Measurements from ENCODE around the gene DENND6A.
"Not testable (repeated sequence)": the region's sequence is repeated elsewhere in the genome, so short reads cannot be mapped to it uniquely, and the experiment has no call there.

DENND6A gene

DNA sequence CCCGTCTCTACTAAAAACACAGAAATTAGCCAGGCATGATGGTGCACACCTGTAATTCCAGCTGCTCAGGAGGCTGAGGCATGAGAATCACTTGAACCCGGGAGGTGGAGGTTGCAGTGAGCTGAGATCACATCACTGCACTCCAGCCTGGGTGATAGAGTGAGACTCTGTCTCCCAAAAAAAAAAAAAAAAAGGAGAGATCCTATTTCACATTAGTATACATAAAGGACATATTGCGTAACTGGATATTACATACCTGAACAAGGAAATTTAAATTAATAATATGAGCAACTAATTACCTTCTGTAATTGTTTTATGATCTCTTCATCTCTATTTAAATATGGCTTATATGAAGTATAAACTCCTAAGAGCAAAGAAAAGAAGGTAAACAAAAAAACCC is 58.6 kb downstream of the DENND6A start:
- ATAC-seq, result not testable (repeated sequence)

DNA sequence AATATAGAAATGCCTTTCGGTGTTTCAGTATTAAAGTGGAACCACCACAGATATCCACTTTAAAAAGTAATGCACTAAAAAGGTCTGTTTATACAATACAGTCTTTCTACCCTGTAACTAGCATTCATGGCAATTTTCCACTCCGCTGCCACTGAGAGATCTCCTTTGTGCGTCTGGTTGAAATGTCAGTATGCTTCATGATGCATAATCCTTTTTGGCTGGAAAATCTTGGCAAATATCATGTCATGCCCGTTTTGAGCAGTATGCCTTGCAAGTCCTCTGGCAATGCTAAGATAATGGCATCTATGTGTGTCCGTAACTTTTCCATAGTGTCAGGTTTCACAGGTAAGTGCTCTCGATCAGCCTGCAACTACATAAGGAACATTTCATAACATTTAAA is 64.9 kb downstream of the DENND6A start:
- no peak for ATAC-seq

DNA sequence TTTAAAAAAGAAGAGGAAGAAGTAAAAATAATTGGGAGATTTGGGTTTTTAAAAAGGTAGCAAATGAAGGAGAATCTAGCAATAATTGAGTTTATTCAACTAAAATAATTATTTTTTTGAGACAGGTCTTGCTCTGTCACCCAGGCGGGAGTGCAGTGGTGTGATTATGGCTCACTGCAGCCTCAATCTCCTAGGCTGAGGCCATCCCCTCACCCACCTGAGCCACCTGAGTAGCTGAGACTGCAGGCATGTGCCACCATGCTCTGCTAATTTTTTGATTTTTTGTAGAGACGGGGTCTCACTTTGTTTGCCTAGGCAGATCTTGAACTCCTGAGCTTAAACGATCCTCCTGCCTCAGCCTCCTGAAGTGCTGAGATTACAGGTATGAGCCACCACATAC is 68.1 kb downstream of the DENND6A start:
- no peak for ATAC-seq

DNA sequence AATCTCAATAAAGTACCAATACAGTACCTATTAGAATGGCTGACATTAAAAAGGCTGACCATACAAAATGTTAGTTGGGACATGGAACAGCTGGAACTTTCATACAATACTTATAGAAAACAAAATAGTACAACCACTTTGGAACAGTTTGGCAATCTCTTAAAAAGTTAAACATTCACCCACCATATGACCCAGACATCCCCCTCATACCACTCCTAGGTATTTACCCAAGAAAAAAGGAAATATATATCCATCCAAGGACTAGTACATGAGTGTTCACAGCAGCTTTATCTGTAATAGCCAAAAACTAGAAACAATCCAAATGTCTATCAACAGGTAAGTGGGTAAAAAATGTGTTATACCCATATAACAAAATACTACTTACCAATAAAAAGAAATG is 70.5 kb downstream of the DENND6A start:
- ATAC-seq, result no peak

DNA sequence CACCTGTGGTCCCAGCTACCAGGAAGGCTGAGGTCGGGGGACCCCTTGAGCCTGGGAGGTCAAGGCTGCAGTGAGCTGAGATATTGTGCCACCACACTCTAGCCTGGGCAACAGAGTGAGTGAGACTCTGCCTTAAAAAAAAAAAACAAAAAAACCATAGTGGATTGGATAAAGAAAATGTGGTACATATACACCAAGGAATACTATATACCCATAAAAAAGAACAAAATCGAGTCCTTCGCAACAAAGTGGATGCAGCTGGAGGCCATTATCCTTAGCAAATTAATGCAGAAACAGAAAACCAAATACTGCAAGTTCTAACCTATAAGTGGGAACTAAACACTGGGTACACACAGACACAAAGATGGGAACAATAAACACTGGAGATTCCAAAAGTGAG is 75.1 kb downstream of the DENND6A start:
- no peak for ATAC-seq

DNA sequence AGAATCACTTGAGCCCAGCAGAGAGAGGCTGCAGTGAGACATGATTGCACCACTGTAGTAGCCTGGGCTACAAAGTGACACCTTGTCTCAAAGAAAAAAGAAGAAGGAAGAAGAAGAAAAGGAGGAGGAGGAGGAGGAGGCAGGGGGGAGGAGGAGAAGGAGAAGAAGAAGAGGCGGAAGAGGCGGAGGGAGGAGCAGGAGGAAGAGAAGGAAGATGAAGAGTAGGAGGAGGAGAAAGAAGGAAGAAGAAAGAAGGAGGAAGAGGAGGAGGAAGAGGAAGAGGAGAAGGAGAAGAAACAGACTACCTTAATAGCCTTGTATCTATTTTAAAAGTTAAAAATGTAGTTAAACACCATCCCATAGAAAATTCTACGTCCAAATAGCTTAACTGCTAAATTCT is 76.6 kb downstream of the DENND6A start:
- no peak for ATAC-seq

DNA sequence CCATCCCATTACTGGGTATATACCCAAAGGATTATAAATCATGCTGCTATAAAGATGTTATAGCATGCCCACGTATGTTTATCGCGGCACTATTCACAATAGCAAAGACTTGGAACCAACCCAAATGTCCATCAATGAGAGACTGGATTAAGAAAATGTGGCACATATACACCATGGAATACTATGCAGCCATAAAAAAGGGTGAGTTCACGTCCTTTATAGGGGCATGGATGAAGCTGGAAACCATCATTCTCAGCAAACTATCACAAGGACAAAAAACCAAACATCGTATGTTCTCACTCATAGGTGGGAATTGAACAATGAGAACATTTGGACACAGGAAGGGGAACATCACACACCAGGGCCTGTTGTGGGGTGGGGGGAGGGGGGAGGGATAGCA is 81.0 kb downstream of the DENND6A start:
- not testable (repeated sequence) for ATAC-seq

DNA sequence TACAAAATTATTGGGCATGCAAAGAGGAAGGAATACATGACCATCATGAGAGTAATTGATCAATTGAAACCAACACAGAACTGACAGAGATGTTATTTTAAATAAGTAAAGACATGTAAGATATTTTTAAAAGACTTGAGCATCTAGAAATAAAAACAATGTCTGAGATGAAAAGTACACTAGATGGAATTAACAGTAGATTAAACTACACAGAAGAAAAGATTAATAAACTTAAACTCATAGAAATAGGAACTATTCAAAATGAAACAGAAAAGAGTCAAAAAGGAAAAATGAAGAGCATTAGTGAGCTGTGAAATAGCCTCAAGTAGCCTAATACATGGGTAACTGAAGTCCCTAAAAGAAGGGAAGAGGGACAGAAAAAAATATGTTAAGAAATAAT is 87.2 kb downstream of the DENND6A start:
- ATAC-seq, result no peak

DNA sequence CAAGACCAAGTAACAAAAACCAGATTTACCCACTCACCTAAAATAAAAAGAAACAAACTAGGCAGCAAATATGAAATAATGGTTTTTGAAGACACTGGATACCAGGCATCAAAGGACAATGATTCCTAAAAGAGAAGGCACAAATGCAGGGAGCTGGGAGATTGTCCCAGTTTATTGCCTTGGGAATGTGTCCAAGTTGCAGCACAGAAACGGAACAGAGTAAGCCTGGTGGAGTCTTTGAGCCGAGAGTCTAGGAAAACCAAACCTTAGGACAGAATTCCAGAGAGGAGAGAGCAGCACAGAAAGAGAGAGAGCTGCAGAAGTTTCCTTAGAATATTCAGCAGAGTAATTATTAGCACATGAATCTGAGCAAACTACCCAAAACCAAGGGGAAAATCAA is 87.9 kb downstream of the DENND6A start:
- no peak for ATAC-seq

DNA sequence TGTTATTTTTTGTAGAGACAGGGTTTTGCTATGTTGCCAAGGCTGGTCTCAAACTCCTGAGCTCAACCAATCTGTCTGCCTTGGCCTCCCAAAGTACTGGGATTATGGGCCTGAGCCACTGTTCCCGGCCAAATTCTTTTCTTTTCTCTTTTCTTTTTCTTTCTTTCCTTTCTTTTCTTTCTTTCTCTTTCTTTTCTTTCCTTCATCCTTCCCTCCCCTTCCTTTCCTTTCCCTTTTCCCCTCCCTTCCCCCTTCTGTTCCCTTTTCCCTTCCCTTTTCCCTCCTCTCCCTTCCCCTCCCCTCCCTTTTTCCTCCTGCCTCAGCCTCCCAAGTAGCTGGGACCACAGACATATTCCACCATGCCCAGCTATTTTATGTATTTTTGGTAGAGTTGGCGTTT is 92.7 kb downstream of the DENND6A start:
- no peak for ATAC-seq

DNA sequence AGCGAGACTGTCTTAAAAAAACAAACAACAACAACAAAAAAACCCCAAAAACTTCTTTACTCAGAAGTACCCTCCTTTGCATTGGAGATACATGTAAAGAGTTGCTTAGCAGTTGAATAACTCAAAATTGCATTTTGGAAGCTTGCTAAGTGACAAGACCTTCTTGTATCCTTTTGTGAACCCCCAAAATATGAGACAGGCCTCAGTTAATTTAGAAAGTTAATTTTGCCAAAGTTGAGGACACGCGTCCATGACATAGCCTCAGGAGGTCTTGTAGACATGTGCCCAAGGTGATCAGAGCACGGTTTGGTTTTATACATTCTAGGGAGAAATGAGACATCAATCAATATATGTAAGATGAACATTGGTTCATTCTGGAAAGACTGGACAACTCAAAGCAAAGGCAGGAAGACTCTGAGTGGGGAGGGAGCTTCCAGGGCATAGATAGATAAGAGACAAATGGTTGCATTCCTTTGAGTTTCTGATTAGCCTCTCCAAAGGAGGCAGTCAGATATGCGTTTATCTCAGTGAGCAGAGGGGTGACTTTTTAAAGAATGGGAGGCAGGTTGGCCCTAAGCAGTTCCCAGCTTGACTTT is 94.0 kb downstream of the DENND6A start:
- ATAC-seq, result no peak

DNA sequence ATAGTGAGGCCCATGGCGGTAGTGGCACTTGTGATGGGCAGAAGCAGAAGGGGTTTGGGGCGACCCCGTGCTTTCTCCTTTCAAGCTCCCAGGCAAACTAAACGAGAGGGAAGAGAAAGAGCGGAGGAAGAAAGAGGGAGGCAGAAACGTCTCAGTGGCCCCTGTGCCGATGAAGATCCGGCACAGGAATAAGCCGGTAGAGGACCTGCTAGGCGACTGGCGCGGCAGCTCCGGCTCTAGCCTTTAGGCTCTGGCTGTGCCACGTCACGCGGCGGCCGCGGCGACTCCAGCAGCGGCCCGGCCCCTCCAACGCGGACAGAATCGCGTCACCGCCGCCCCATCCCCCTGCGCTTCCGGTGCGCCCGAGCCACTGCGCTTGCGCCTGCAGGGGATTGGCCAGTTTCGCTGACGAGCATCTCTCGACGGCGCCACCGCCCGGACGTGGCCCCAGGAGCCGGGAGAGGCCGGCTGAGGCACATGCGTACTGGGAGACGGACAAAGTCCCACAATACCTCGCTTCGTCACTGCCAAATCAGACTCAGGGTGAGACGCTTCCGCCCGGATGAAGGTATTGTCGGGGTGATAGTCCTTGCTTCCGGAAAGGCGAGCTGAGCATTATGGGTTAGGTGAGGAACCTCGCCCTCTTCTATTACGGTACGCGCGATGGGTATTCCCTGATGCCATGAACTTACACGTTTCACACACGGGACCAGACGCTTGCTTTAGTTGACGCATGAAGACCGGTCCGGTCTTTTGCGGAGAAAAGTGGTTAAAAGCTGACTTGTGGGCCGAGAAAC is 95.6 kb downstream of the DENND6A start, which contains the start of gene ARF4:
TSS of gene ARF4 (minus strand) at position 218 of the 797 bp plus-strand sequence. CDS start at position 14, 204 bp downstream.
- peak; percentile 90 to 93 for ATAC-seq

DNA sequence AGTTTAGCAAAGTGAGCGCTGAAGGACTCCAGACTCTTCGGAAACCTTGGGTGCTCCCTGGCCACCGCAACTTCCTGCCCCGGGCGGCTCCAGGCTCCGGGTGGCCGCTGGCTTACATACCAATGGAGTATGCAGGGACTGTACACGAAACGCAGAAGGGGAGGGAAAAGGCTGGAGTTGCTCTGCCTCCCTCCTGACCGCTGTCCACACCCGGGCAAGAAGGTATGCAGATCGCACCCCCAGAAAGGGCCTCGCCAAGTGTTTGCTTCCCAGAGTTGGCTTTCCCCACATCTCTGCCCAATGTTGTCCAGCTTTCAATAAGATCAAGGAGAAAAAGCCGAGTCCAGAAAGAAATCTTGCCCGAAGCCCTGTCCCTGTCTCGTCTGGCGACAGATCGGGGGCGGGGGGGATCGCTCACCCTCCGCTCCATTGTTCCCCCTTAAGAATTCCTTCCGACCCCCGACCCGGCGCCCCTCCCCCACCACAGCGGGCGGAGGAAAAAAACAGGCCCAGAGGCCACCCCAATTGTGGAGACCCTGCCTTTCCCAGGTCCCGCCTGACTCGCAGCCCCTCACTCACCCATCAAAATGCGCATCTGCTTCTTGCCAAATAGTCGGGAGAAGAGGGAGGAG is 96.3 kb downstream of the DENND6A start:
- no peak for ATAC-seq

DNA sequence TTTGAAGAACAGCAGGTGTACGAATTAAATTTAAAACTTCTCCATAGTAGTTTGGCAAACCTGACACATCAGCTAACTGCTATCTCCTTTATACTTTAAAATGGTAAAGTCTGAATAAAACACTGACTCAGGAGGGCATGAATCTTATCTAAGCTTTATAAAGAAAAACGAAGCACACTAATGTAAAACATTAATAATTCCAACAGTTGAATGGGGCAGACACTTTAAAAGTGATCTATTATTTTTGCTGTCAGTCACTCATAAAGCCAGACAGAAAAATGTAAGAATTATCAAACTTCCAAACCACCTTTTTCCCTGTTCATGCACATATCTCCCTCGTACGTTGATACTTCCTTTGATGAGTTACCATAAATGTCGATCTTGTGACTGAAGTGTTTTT is 98.3 kb downstream of the DENND6A start:
- no peak for ATAC-seq

DNA sequence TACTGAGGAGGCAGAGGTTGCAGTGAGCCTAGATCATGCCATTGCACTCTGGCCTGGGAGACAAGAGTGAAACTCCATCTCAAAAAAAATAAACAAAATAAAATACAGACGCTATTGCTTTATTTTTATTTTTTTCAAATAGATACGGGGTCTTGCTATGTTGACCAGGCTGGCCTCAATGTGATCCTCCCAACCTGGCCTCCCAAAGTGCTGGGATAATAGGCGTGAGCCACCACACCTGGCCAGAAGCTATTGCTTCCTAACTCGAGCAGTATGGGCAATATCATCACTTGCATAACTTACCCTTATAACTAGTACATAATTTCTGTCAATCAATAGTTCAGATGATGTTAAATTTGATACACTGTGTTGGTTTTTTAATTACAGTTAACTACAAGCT is 98.7 kb downstream of the DENND6A start:
- ATAC-seq, result no peak

DNA sequence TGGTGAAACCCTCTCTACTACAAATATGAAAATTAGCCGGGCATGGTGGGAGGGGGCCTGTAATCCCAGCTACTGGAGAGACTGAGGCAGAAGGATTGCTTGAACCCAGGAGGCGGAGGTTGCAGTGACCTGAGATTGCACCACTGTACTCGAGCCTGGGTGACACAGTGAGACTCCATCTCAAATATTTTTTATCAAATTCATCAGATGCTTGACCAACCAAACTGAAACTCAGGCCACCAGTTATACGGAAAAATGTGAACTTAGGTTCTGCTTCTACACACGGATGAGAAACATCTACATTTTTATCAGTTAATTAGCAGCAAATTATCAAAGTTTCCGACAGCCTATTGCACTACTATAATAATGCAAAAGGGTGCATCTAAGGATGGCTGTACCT is 100.6 kb downstream of the DENND6A start:
- no peak for ATAC-seq

DNA sequence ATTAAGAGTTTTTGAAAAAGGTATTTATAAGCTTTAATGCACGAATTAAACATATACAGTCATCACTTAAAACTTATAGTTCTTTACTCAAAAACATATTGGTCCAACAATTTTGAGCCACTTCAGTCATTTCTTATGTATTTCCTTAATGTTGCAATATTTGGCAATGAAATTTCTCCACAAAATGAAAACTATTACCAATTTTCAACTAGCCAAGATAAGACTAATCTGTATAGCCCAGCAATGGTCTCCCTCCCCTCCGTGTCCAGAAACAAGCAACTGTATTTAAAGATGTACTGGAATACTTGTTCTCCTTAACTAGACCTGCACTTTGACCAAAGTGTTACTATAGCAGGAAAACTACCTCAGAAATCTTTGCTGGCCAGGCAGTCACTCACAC is 105.0 kb downstream of the DENND6A start:
- no peak for ATAC-seq

DNA sequence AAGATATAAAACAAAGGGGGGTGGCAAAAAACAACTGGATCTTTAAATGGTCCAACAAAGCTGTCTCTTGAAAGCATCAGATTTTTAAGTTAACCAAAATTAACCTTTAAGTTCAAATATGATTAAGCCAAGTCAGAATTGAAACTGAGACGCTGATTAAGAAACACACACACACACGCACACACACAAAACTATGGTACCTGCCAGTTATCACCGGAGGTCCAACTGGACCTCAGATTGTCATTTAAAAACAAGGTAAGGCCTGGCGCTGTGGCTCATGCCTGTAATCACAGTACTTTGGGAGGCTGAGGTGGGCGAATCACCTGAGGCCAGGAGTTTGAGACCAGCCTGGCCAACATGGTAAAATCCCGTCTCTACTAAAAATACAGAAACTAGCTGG is 106.1 kb downstream of the DENND6A start:
- peak in 1 of 2 donors; percentile 45 for ATAC-seq

DNA sequence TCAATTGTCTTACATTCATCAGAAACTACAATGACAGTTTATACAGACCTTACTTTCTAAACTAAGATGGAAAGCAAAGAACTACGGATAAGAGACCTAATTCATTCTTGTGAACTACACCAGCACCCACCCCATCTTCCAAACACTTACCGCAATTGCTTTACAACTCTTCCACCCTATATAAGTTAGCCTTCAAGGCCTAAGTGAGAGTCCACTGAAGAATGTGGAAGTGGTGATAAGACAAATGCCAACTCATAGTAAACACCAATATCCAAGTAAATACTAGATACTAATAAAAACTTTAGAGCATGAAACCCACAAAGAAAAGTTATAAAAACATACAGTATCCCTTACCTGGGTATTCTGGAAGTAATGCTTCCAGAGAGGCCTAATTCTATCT is 109.3 kb downstream of the DENND6A start:
- no peak for ATAC-seq

DNA sequence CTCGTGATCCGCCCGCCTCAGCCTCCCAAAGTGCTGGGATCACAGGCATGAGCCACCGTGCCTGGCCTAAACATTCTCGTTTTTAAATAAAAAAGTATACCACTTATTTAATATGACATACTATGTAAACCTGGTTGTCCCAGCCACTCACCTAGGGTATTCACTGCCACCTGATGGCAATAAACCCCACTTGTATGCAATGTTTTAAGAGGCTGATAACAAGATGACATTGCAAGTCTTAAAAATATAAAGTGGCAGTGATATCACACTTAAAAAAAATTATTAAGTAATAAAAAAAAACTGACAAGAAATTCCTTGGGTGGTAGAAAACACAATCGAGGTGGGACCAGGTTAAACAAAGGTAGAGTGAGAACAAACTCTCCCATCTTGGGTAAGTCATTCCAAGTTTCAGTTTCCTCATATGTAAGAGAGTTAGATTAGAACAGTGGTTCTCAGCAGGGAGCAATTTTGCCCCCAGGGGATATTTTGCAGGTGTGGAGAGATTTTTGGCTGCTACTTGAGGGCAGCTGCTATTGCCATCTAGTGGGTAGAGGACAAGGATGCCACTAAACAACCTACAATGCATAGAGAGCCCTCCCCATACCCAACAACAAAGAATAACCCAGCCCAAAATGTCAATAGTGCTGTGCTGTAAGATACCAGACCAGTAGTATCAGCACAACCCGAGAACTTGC is 110.3 kb downstream of the DENND6A start:
- no peak for ATAC-seq

DNA sequence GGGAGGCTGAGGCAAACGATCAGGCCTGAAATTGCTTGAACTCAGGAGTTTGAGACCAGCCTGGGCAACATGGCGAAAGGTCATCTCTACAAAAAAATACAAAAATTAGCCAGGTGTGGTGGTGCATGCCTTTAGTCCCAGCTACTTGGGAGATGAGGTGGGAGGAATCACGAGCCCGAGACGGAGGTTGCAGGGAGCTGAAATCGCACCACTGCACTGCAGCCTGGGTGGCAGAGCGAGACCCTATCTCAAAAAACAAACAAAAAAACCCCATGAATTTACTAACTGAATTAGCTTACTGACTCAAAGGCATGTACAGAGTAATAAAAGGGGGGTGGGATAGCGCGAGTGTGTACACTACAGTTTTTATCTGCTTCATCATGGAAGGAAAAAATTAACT is 115.1 kb downstream of the DENND6A start:
- no peak for ATAC-seq

DNA sequence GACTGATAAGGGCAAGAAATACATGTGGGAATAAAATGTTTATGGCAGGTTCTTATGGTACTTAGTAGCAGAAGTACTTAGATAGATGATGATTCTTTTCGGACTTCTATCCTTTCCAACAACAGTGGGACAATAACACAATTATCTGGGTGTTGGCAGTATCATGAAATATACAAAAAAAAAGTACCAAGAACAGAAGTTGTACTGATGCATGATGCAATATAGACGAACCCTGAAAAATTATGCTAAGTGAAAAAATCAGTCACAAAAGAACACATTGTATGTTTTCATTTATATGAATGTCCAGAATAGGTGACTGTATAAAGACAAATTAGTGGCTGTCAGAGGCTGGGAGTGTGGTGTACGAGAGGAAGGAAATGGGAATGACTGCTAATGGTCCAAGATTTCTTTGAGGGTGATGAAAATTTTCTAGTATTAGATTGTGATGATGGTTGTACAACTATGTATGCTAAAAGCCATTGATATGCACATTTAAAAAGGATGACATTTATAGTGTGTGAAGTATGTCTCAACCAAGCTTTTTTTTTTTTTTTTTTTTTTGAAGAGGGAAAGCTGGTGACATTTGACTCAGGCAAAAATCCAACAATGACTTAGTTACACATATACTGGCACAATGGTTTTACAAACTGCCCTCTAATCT is 116.8 kb downstream of the DENND6A start:
- no peak for ATAC-seq

Data from activated CD4-positive, CD25-positive, alpha-beta regulatory T cell treated with anti-CD3 and anti-CD28 coated beads, Interleukin-2, amount 50 U/mL, for 24 hours (primary cell).